Measurements from ENCODE around the gene ABCA5. TPM values are rescaled to one million over a fixed set of nuclear protein-coding genes. Genes with fewer than 3 reads are reported as not detected.

Gene ABCA5
- polyA plus RNA-seq, 3 donors: 0.50 to 3.1 (median 0.73) TPM

DNA sequence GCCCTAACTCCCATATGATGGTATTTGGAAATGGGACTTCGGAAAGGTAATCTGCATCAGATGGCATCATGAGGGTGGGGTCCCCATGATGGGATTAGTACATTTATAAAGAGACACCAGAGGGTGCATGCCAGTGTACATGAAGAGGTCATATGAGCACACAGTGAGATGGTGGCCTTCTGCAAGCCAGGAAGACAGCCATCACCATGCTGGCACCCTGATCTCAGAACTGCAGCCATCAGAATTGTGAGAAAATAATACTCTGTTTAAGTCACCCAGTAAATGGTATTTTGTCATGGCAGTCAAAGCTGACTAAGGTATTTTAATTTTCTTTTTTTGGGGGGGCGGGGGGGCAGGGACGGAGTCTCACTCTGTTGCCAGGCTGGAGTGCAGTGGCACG, 51.2 kb downstream of the ABCA5 start:
- Histone ChIP-seq H3K9me3 (replicated peaks in 1 of 2; ENCODE audit: control insufficient read depth in 1 of 2, insufficient read depth in 1 of 2, low read length in 2 of 2) (no peaks in the 10 kb centered on the region), H3K79me2 (ENCODE audit: insufficient read depth, low read length) (no peaks in the 10 kb centered on the region), H4K20me1 (ENCODE audit: insufficient read depth, low read length) (no peaks in the 10 kb centered on the region), H3K4me3 (replicated peaks in 1 of 3; ENCODE audit: low read depth in 2 of 3, low read length in 3 of 3) (no peak overlapping the region), H3K4me2 (replicated peaks; ENCODE audit: extremely low read depth, low read length, poor library complexity, severe bottlenecking) (no peak overlapping the region), H3K27me3 (ENCODE audit: control insufficient read depth in 2 of 2, insufficient read depth in 2 of 2, low read length in 2 of 2) (no peaks in the 10 kb centered on the region), H3K27ac (ENCODE audit: low read depth in 1 of 2, low read length in 2 of 2) (no peak overlapping the region), H3K9ac (ENCODE audit: insufficient read depth, low read length, poor library complexity, severe bottlenecking) (no peak overlapping the region), H3K36me3 (replicated peaks in 1 of 2; ENCODE audit: control insufficient read depth in 1 of 2, insufficient read depth in 2 of 2, low read length in 2 of 2) (no peaks in the 10 kb centered on the region), H2AFZ (ENCODE audit: insufficient read depth, low read depth, low read length, poor library complexity, severe bottlenecking) (no peak overlapping the region), H3K4me1 (ENCODE audit: control insufficient read depth in 1 of 2, insufficient read depth in 2 of 2, low read length in 2 of 2) (no peaks in the 10 kb centered on the region)
- peaks cover 0 to 9% of the 10 kb centered on the region in 2 donors for H3K36me3 Mint-ChIP-seq
- intact Hi-C loops (cut with micrococcal nuclease): no loop called here
- no peak for DNase-seq
- H3K4me3 Mint-ChIP-seq: no peak overlapping the region
- 88% methylated on average over 1 of the region's 4 CpGs for WGBS (ENCODE audit: insufficient coverage)
- peaks cover 0 to 3% (median 2%) of the 10 kb centered on the region in 7 donors for H3K9me3 Mint-ChIP-seq
- no peak for TF ChIP-seq CTCF (IDR thresholded peaks at IDR 0.05)
- H3K27me3 Mint-ChIP-seq (ENCODE audit: low read depth in 3 of 3): peaks cover 0 to 1% (median 0%) of the 10 kb centered on the region in 3 donors
- no peak overlapping the region for H3K27ac Mint-ChIP-seq
- no peaks in the 10 kb centered on the region for H3K4me1 Mint-ChIP-seq

GRCh38 chr17:69271023-69271422, 55.9 kb downstream of the ABCA5 start:
- peaks cover 0 to 10% of the 10 kb centered on the region in 2 donors for H3K4me1 ChIP-seq (ENCODE audit: control insufficient read depth in 1 of 2, insufficient read depth in 2 of 2, low read length in 2 of 2)
- H2AFZ ChIP-seq (ENCODE audit: insufficient read depth, low read depth, low read length, poor library complexity, severe bottlenecking): no peak overlapping the region
- no peaks in the 10 kb centered on the region for H3K27me3 ChIP-seq (ENCODE audit: control insufficient read depth in 2 of 2, insufficient read depth in 2 of 2, low read length in 2 of 2)
- H3K4me2 ChIP-seq (replicated peaks; ENCODE audit: extremely low read depth, low read length, poor library complexity, severe bottlenecking): no peak overlapping the region
- WGBS (ENCODE audit: insufficient coverage): 93% methylated on average over 3 of the region's 7 CpGs
- Mint-ChIP-seq H3K4me1 (peaks cover 14% of the 10 kb centered on the region), H3K9me3 (no peaks in the 10 kb centered on the region), H3K36me3 (peaks cover 0 to 6% of the 10 kb centered on the region in 2 donors), H3K4me3 (no peak overlapping the region), H3K27ac (no peak overlapping the region), H3K27me3 (ENCODE audit: low read depth in 3 of 3) (peaks cover 0 to 1% (median 0%) of the 10 kb centered on the region in 3 donors)
- no peaks in the 10 kb centered on the region for H3K36me3 ChIP-seq (replicated peaks in 1 of 2; ENCODE audit: control insufficient read depth in 1 of 2, insufficient read depth in 2 of 2, low read length in 2 of 2)
- H3K9me3 ChIP-seq (replicated peaks in 1 of 2; ENCODE audit: control insufficient read depth in 1 of 2, insufficient read depth in 1 of 2, low read length in 2 of 2): no peaks in the 10 kb centered on the region
- DNase-seq: no peak
- intact Hi-C loops (cut with micrococcal nuclease): no loop called here
- no peak overlapping the region for H3K9ac ChIP-seq (ENCODE audit: insufficient read depth, low read length, poor library complexity, severe bottlenecking)
- H4K20me1 ChIP-seq (ENCODE audit: insufficient read depth, low read length): no peaks in the 10 kb centered on the region
- H3K79me2 ChIP-seq (ENCODE audit: insufficient read depth, low read length): no peaks in the 10 kb centered on the region
- TF ChIP-seq CTCF (IDR thresholded peaks at IDR 0.05): no peak
- H3K4me3 ChIP-seq (replicated peaks in 1 of 3; ENCODE audit: low read depth in 2 of 3, low read length in 3 of 3): no peak overlapping the region
- H3K27ac ChIP-seq (ENCODE audit: low read depth in 1 of 2, low read length in 2 of 2): no peak overlapping the region

Data from CD14-positive monocyte (primary cell).